HG02870 (cell line): ENCODE measurements around the gene ZDHHC8.
A peak's percentile ranks its signal among the peaks of the same experiment; 100 is the strongest.

ENCODE experiments used
- ATAC-seq: cut with Tn5 transposase; IDR thresholded peaks from one replicate; pipeline ENCODE4 v1.9.1; 2021; ENCODE audit warnings: mild to moderate bottlenecking, moderate library complexity; ENCODE audit not compliant: unreplicated experiment

Gene ZDHHC8

GRCh38 chr22:20094197-20094807 lies 37.3 kb upstream of the ZDHHC8 start:
- no peak for ATAC-seq

GRCh38 chr22:20095521-20095920 lies 36.1 kb upstream of the ZDHHC8 start:
- no peak for ATAC-seq

GRCh38 chr22:20096574-20097420 lies 34.8 kb upstream of the ZDHHC8 start:
- no peak for ATAC-seq

GRCh38 chr22:20099099-20099711 lies 32.4 kb upstream of the ZDHHC8 start:
- no peak for ATAC-seq

GRCh38 chr22:20101638-20102037 lies 30.0 kb upstream of the ZDHHC8 start:
- ATAC-seq, result no peak

GRCh38 chr22:20102203-20102780 lies 29.3 kb upstream of the ZDHHC8 start:
- no peak for ATAC-seq

GRCh38 chr22:20105456-20106204 lies 26.0 kb upstream of the ZDHHC8 start:
- ATAC-seq, result no peak

- ATAC-seq, result no peak
Measured at GRCh38 chr22:20106205-20106848, 25.3 kb upstream of the ZDHHC8 start.

GRCh38 chr22:20106849-20107237 lies 24.8 kb upstream of the ZDHHC8 start:
- no peak for ATAC-seq

- no peak for ATAC-seq
Measured at GRCh38 chr22:20107471-20107901, 24.1 kb upstream of the ZDHHC8 start.

- ATAC-seq, result no peak
Measured at GRCh38 chr22:20107951-20108756, 23.4 kb upstream of the ZDHHC8 start.

- no peak for ATAC-seq
Measured at GRCh38 chr22:20108757-20109230, 22.8 kb upstream of the ZDHHC8 start.

GRCh38 chr22:20109411-20110358 lies 21.9 kb upstream of the ZDHHC8 start:
- no peak for ATAC-seq

GRCh38 chr22:20110359-20110985 lies 21.1 kb upstream of the ZDHHC8 start:
- ATAC-seq, result no peak

GRCh38 chr22:20111045-20111688 lies 20.4 kb upstream of the ZDHHC8 start:
- peak; percentile 46 for ATAC-seq

- ATAC-seq, result no peak
Measured at GRCh38 chr22:20111689-20112622, 19.6 kb upstream of the ZDHHC8 start.
